Activated CD4-positive, CD25-positive, alpha-beta regulatory T cell treated with anti-CD3 and anti-CD28 coated beads, Interleukin-2, amount 50 U/mL, for 16 hours (primary cell): ENCODE measurements around the gene CCDC12.

Experiments used
- DNase-seq: peaks from one replicate; pipeline ENCODE4 v3.0.0-alpha.2; 2020; ENCODE audit warnings: low read depth, low spot score

Gene CCDC12

DNA sequence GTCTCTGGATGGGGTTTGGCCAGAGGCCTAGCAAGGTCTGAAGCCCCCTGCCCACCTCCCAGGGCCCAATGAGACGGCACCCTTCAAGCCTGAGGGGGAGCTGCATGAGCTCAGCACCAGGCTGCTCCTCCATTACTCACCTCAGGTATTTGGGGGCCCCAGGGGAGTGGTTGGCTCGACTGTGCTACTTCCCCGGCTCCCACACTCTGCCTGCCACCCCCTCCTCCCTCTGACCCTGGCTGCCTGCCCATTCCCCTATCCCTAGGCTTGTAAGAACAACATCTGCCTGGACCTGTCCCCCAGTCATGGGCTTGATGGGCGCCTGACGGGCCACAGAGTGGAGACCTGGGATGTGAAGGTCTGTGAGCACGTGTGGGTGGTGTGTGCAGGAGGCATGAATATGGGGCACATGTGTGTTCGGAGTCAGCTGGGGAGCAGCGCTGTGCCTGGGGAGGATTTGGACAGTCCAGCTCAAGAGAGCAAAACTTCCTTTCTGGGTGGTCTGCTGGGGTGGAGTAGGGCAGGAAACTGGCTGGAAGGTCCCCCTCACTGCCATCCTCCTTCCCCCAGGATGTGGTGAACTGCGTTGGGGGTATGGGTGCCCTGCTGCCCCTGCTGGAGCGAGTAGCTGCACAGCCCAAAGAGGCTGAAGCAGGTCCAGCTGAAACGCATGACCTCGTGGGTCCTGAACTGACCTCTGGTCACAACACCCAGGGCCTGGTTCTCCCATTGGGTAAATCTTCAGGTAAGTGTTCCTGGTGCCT lies 20.3 kb upstream of the CCDC12 start:
- DNase-seq, result no peak

DNA sequence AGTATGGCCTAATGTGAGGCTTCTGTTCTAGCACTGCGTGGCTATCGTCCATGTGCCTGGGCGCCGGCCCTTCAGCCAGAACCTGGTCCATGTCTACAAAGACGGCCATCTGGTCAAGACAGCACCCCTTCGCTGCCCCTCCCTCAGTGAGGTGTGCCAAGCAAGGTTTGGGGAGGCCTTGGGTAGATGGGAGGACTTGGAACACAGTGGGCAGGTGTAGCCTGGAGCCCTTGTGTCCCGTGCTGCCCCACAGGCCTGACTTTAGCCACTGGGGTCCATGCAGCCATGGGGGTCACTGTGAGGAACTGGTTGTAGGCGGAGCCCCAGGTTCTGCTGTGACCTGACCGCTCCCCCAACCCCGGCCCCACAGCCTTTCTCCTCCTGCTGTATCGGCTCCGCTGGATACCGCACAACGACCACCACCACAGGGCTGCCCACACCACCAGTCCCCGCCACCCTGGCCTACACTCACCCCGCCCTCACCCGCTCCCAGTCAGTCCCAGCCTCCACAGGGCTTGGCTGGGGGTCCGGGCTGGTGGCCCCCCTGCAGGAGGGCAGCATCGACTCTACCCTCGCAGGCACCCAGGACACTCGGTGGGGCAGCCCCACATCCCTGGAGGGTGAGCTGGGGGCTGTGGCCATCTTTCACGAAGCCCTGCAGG lies 19.5 kb upstream of the CCDC12 start:
- DNase-seq, result no peak

DNA sequence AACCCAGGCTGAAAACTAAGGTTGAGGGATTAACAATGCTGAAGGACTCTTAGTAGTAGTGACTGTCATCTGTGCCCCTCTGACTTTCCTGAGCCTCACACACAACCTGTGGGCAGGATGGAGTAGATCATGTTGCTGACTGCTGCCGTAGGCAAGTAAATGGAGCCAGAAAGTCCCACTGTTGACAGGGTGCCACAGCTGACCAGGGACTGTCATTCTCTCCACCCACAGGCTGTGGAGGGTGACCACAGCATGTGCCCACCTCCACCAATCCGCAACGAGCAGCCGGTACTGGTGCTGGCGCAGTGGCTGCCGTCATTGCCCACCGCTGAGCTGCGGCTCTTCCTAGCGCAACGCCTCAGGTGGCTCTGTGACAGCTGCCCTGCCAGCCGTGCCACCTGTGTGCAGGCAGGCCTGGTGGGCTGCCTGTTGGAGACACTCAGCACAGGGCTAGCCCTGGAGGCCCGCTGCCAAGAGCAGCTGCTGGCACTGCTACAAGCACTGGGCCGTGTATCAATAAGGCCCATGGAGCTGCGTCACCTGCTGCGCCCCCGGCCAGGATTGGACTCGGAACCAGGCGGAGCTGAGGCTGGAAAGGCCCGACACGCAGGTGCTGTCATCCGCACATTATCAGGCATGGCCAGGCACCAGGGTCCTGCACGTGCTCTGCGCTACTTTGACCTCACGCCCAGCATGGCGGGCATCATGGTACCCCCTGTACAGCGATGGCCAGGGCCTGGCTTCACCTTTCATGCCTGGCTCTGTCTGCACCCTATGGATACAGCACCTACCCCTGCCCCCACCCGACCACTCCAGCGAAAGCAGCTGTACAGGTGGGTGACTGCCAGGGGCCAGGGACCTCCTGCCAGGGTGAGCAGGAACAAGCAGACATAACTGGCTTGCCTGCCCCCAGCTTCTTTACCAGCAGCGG lies 18.5 kb upstream of the CCDC12 start:
- DNase-seq, result no peak

DNA sequence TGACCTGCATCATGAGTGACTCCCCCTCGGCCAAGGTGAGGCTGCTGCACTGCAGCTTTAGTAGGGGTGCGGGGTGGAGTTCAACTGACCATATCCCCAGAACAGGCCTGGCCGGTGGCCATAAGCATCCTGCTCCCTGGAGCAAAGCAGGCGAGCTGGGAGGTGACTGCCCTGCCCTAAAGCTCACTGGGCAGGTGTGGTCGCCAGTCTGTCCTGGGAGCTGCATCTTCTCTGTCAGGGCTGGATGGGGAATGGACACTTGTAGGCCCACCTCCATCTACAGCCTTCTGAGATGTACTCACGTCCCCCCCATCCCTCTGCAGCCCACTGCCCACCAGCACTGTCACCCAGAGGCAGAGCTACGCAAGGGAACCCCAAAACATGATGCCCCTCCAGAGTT lies 17.4 kb upstream of the CCDC12 start:
- DNase-seq, result no peak

DNA sequence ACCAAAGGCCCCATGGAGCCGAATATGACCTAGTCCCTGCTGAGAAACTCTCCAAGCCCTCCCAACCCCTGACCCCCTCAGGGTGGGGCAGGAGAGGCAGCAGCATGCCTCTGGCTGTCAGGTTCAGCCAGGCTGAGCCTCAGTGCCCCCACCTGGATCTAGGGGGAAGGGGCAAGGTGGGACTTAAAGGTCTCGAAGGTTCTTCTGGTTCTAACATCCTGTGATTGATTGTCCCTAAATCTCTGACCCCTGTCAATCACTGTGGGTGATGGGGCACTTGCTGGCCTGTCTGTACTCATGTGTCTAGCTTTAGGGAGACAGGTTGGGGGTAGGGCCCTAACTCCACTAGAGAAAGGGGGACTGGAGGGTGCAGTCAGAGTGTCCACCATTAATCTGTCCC lies 16.7 kb upstream of the CCDC12 start:
- DNase-seq, result no peak

DNA sequence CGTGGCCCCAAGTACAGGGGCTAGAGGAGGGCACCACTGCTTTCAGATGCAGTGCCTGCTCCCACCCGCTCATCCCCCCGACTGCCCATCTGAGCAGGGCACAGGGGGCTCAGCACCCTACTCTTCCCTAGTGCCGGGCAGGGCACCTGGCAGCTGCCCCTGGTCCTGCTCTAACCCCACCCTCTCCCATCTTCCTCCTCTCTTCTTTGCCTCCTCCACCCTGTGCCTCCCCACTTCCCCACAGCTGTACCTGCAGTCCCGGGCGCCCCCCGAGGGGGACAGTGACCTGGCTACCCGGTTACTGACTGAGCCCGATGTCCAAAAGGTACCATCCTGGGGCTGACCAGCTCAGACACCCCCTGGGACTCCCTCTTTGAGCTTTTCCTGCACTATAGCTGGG lies 15.7 kb upstream of the CCDC12 start:
- no peak for DNase-seq

DNA sequence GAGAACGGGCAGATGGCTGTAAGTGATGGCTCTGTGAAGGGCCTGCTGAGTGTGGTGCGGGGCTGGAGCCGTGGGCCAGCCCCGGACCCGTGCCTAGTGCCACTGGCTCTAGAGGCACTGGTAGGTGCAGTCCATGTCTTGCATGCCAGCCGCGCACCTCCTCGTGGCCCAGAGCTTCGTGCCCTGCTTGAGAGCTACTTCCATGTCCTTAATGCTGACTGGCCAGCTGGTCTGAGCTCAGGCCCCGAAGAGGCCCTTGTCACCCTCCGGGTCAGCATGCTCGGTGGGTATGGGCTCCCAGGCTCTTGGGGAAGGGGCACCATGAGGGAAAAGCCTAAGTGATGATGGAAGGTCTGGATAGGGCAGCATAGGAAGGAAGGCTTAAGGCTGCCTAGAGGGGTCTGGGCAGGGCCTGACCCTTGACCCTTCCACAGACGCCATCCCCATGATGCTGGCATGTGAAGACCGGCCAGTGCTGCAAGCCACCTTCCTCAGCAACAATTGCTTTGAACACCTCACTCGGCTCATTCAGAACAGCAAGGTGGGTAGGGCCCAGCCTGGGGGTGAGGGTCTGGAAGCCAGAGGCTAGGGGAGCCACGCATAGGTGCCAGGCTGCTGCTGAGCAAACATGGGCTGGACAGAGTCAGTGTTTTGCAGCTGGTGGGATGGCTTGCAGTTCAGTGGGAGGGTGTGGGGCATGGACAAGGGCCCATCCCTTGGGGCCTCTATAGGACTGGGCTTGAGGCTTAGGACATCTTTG lies 15.0 kb upstream of the CCDC12 start:
- no peak for DNase-seq

DNA sequence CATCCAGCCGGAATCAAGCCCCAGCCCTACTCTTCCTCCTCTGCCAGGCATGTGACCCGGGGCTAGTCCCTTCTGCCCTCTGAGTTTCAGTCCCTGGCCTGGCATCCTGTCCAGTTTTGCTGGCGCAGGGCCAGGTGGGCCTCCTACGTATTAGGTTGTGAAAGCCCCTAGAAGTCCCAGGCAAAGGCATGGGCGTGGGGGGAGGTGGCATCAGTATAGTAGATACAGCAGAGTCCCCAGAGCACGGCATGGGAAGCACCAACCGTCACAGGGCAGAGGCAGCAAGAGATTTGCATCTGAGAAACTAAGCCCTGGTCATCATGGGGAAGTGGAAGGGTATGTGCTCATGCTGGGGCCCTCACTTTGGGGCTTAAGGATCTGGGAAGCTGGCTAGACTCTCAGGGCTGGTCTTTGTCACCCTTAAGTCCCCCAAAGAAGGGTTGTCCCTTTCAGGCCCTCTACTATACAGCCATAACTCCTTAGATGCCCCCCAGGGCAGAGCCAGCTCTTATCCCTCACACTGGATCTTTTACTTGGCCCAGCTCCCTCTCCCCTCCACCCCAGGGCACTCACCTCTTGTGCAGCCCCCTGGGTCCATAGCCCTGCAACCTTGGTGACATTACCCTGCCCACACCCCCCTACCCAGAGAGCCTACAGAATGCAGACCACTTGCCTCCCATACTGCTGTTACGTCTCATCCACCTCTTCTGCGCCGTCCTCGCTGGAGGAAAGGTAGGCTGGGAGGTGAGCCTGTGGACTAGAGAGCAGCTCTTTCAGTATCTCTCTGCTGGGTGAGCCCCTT lies 14.2 kb upstream of the CCDC12 start:
- DNase-seq, result no peak

DNA sequence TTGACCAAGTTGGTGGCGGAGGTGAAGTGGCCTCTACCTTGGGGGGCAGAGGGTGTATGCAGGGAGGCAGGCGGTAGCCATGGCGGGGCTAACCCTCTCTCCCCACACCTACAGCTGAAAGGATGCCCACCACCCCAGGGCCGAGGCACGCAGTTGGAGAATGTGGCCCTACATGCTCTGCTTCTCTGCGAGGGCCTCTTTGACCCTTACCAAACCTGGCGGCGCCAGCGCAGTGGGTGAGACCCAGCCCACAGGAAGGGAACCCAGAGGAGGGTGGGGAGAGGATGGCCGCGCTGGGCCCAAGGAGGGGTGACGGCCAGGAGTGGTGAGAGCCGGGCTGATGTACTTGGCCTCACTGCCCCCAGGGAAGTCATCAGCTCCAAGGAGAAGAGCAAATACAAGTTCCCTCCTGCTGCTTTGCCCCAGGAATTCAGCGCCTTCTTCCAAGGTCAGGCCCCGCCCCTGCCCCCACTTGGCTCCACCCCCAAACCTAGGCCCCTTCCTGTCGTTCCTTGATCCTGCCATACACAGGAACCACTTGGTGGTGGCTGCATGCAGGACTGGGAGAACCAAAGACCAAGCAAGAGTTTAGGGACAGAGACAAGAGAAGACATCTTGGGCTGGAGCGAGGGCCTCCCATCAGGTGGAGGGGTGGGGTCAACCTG lies 12.7 kb upstream of the CCDC12 start:
- no peak for DNase-seq

DNA sequence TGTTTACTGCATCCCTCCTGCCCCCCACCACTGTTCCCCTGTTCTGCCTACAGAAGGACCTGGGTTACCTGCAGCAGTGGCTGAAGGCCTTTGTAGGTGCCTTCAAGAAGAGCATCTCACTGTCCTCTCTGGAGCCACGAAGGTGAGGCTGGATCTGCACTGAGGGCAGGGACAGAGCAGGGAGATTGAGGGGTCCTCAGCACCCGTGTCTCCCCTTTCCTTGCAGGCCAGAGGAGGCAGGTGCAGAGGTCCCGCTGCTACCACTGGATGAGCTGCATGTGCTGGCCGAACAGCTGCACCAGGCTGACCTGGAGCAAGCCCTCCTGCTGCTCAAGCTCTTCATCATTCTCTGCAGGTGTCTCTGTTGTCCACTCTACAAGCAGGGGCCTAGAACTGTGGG lies 12.1 kb upstream of the CCDC12 start:
- no peak for DNase-seq

DNA sequence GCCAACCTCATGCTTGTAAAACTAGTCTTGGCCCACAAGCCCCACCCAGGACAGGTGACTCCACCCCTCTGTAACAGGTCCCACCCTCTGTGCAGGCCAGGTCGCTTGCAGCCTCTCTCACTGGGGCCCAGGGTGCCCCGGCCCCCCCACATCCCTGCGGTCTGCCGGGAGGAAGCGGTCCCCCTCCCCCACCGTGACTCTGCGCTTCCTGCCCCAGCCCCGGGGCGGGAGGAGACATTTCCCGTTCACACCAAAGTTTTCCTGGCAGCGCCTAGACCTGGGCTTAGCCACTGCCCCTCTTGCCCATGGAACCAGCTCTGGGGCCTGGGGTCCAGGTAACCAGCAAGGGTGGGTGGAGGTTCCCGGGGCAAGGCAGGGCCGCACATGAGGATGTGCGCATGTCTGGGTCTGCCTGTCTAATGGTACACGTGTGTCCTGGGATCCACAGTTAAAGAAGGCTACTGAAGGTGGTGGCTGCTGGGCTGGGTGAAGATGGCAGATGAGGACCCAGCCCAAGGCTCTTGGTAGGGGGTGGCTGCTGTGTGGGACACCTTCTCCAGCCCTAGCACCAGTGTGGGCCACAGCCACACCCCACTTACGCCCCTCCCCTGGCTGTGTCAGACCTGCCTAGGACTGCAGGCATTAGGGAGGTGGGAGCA lies 11.3 kb upstream of the CCDC12 start:
- peak; percentile 76 for DNase-seq

DNA sequence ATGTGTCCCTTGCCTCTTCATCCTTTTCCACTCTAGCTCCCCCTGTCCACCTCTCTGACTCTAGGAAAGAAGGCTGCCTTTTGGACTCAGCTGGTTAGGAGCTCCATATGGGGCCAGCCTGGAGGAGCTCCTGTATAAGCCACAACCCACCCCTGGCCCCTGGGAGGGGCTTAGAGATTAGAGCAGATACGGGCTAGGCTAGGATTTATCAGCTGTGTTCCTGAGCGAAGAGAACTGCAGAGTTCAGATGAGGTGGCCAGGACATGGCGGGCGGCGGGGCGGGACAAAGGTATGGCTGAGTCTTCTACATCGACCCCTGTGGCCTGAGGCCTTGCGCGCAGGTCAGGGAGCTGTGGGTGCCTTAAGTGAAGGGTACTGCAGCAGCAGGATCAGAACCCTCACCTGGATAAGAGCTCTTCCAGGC lies 10.8 kb upstream of the CCDC12 start:
- DNase-seq, result no peak

DNA sequence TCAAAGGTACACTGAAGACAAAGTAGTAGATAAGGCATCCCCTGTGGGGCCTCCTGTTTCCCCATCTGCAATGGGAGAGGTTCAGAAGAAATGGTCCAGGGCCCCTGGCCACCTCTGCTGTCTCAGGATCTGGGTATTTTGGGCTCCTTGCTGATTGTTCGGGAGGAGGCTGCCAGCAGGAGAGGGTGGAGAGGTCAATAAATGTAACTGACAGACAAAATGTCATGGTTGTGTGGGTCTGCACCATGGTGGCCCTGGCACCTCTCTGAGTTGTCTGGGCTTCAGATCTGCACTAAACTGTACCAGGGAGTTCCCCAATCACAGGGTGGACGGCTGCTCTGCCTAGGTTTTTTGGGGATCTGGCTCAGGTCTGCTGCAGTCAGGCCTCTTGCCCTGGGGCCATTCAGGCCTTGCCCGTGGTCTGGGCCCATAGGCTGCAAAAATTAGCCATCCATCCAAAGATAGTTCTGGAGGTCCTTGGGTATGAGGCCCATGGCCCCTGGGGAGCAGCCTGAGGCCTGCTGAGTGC lies 10.3 kb upstream of the CCDC12 start:
- DNase-seq, result no peak

DNA sequence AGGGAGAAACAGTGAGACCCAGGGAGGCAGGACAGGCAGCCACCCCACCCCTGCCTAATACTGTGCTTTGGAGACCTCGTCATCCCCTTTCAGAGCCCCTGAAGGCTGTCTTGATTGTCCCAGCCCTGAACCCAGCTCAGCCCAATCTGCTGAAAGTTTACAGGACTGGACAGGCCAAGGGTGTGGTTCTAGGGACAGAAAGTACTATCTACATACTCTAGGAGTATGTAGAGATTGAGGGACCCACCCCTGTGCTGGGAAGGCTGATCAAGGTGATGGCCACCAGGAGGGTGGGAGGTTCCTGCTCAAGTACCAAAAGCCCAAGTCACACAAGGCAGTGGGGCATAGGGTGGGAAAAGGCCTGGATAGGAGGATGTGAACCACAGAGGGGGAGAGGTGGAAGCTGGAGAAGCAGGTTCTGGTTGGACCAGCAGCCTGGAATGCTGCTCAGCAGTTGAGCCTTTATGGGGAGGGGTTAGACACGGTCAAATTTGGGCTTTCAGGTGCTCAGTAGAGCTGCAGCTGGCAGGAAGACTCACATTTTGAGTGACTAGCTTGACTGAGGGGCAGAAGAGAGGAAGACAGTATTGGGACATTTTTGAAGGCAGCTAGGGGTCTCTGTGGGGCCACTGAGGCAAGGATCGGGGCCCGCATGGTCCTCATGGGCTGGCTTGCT lies 9.6 kb upstream of the CCDC12 start:
- DNase-seq, result no peak

DNA sequence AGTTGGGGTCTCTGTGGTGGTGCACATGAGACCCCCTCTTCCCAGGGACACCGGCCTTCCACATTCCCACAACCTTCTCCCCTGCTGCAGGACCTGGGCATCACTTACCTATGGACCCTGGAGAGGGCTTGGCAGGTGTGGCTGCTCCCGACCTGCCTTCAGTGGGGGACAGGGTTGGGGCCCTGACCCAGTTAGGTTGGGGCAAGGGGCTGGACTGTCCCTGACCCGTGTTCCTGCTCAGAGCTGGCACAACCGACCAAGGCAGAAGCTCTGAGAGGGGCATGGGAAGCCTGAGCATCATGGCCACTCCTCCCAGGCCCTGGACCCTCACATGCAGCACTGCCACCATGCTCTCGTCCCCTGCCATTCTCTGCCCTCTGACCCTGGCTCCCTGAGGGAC lies 9.0 kb upstream of the CCDC12 start:
- no peak for DNase-seq

DNA sequence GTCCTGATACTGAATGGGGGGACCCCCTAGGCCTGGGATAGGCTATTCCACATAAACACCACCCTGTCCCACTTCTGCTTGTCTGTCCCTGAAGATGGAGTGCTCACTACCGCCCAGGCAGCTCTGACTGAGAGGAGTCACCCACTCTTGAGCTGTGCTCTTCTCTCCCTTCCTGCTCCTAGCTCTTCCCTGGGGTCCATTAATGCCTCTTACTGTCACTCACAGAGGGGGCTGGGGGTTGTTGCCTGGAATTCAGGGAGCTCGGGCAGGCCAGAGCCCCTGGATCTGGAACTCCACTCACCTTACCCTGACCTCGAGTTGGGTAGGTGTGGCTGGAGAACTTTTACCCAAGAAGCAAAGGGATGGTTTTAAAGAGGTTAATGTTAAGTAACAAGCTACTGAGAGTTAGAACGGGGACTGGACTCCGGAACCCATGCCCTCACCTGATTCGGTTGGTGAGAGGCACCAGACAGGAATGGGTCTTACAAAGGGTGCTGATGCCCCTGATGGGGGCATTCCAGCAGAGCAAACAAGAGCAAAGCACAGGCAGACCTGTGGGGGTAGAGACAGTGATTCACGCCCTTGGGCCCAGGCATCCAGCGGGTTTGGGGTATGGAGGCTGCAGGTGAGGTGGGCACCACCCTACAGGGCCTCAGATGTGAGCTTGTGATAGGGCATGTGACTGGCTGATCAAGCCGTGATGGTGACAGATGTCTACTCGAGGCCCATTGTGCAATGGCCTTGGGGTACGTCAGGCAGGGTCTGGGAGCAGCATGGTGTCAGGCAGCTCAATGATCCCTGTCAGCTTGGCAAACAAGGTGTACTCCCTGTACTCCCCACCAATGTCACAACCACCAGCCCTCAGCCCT lies 8.3 kb upstream of the CCDC12 start:
- DNase-seq, result no peak

DNA sequence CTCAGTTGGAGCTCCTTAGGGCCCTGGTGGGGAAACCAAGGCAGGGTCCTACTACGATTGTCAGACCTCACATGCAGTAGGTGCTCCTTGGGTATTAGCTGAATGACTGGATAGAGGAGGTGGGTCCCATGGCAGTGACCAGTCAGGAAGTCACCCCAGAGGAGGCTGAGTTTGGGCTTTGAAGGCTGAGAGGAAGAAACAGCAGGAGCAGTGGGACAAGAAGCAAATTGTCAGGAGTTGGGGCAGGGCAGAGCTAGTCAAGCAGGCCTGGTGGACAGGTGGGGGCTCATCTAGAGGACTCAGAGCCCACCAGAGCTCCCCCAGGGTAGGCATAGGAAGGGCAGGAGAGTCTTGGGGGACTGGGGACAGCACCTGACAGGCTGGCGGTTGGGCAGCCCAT lies 6.0 kb upstream of the CCDC12 start:
- DNase-seq, result no peak

DNA sequence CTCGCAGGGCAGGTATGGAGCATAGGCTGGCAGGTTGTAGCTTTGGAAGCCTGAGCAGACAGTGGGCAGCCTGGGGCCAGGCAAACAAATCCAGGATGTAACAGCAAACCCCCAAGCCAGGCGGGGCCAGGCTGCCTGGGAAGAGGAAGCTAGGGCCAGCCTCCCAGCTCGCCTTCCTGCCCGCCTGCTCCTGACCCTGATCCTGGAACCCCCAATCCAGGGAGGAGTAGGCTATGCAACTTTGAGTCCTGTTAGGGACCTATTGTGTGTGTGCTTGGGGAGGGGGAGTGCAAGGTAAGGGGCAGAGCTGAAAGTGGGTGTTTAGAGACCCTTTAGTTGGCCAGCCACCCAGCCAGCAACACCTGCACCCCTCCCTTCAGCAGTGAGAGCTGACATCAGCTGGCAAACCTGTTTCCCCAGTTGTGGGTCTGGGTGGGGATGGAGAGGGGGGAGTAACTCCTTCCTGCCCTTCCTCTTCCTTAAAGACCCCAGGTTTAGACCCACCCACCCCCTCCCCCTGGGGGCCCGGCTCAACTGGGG lies 5.5 kb upstream of the CCDC12 start:
- no peak for DNase-seq
